Measurements from ENCODE around the gene RNF223.
"Not testable (repeated sequence)": the region's sequence is repeated elsewhere in the genome, so short reads cannot be mapped to it uniquely, and the experiment has no call there.

Gene RNF223

DNA sequence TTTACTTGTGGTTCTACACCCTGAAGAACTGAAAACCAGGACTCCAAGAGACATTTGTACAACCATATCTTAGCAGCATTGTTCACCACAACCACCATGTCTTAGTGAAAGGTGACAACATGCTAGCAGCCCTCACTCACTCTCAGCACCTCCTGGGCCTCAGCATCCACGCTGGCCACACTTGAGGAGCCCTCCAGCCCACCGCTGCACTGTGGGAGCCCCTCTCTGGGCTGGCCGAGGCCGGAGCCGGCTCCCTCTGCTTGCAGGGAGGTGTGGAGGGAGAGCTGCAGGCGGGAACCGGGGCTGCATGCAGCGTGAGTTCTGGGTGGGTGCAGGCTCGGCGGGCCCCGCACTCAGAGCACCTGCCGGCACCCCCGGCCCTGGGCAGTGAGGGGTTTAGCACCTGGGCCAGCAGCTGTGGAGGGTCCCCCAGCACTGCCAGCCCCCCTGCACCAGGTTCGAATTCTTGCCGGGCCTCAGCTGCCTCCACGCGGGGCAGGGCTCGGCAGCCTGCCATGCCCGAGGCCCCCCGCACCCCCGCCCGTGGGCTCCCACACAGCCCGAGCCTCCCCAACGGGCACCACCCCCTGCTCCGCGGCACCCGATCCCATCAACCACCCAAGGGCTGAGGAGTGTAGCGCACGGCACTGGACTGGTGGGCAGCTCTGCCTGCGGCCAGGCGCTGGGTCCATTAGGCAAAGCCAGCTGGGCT, 32.6 kb upstream of the RNF223 start:
- no peak for DNase-seq

DNA sequence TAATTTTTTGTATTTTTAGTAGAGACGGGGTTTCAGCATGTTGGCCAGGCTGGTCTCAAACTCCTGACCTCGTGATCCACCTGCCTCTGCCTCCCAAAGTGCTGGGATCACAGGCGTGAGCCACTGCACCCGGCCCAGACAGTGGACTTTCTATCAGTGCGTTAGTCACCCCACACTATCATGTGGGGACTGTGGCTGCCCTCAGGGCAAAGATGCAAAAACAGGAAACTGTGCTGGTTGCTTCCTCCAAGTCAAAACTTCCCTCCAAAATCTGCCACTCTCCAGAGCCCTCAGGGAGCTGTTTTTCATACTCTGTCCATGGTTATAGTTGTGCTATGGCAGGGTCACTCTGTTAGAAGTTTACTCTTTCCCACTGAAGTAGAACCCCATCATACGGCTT, 30.0 kb upstream of the RNF223 start:
- not testable (repeated sequence) for DNase-seq

DNA sequence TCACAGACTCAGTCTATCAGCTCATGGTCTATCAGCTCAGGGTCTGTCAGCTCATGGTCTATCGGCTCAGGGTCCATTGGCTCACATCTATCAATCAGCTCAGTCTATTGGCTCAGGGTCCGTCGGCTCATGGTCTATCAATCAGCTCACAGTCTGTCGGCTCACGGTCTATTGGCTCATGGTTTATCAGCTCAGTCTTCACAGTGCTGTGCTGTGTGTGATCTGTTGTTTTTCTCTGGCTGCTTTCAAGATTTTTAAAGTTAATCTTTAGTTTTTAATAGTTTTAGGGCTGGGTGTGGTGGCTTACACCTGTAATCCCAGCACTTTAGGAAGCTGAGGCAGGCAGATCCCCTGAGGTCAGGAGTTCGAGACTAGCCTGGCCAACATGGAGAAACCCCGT, 27.4 kb upstream of the RNF223 start:
- no peak for DNase-seq

DNA sequence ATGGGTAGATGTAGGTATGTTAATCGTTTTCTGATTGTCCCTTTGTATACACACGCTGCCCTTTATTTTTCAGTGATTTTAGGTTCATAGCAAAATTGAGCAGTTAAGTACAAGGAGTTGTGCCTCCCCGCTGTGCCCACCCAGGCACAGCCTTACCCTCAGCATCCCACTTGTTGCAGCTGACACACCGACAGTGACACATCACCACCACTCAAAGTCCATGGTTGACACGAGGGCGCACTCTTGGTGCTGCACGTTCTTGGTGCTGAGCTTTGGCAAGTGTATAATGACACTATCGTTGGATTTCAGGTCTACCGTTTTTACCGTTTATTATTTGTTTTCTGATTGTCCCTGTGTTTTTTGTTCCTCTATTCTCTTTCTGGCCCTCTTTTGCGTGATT, 26.2 kb upstream of the RNF223 start:
- DNase-seq, result no peak

DNA sequence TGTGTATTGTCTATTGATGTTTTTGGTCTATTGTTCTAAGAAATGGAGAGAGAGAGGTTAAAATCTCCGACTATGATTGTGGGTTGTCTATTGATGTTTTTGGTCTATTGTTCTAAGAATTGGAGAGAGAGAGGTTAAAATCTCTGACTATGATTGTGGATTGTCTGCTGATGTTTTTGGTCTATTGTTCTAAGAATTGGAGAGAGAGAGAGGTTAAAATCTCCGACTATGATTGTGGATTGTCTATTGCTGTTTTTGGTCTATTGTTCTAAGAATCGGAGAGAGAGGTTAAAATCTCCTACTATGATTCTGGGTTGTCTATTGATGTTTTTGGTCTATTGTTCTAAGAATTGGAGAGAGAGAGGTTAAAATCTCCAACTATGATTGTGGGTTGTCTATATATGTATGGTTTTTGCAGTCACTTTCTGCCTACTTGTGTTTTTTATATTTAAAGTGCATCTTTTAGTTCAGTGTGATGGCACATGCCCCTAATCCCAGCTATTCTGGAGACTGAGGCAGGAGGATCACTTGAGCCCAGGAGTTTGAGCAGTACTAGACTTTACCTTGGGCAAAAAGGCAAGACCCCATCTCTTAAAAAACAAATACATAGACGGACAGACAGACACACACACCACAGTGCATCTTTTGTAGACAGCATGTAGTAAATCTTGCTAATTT, 25.5 kb upstream of the RNF223 start:
- DNase-seq, result no peak

DNA sequence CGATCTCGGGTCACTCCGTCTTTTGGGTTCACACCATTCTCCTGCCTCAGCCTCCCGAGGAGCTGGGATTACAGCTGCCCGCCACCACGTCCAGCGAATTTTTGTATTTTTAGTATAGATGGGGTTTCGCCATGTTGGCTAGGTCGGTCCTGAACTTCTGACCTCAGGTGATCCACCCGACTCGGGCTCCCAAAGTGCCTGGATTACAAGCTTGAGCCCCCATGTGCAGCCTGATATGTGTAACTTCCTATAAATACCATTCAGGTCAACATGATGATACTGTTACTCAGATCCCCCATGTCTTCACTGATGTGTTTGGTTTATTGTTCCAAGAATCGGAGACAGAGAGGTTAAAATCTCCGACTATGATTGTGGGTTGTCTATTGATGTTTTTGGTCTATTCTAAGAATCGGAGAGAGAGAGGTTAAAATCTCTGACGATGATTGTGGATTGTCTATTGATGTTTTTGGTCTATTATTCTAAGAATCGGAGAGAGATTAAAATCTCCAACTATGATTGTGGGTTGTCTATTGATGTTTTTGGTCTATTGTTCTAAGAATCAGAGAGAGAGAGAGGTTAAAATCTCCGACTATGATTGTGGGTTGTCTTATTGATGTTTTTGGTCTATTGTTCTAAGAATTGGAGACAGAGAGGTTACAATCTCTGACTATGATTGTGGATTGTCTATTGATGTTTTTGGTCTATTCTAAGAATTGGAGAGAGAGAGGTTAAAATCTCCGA, 24.7 kb upstream of the RNF223 start:
- no peak for DNase-seq

DNA sequence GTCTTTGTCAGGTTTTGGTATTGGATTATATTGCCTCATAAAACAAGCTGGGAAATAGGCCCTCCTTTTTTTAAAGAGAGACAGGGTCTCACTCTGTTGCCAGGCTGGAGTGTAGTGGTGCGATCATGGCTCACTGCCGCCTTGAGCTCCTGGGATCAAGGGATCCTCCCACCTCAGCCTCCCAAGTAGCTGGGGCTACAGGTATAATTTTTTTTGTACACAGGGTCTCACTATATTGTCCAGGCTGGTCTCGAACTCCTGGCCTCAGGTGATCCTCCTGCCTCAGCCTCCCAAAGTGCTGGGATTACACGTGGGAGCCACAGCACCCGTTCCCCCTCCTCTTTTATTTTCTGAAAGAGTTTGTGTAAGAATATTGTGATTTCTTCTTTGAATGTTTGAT, 22.0 kb upstream of the RNF223 start:
- not testable (repeated sequence) for DNase-seq

DNA sequence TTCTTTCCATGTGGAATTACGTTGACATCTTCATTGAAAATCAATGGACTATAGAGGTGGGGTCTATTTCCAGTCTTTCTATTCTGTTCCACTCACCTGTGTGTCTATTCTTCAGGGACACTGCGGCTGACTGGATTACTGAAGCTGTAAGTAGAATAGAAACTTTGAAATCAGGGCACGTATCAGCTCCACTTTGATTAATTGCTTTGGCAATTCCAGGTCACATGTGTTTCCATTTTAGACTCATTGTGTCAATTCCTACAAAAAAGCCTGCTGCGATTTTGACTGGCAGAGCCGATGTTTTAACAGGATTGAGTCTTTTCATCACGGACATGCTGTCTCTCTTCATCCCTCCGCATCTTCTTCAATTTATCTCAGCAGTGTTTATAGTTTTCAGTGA, 20.9 kb upstream of the RNF223 start:
- DNase-seq, result no peak

DNA sequence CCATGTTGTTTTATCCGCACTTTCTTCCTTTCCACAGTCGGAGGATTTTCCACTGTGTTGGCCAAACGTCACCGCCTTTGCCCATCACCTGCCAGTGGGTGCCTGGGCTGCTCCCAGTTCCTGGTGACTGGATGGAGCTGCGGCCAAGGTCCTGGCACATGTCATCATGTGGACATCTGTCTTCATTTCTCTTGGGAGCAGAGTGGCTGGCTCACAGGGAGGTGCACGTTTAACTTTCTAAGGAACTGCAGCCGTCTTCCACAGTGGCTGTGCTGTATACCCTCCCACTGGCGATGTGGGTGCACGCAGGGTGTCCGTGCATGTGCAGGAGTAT, 19.5 kb upstream of the RNF223 start:
- DNase-seq, result no peak

DNA sequence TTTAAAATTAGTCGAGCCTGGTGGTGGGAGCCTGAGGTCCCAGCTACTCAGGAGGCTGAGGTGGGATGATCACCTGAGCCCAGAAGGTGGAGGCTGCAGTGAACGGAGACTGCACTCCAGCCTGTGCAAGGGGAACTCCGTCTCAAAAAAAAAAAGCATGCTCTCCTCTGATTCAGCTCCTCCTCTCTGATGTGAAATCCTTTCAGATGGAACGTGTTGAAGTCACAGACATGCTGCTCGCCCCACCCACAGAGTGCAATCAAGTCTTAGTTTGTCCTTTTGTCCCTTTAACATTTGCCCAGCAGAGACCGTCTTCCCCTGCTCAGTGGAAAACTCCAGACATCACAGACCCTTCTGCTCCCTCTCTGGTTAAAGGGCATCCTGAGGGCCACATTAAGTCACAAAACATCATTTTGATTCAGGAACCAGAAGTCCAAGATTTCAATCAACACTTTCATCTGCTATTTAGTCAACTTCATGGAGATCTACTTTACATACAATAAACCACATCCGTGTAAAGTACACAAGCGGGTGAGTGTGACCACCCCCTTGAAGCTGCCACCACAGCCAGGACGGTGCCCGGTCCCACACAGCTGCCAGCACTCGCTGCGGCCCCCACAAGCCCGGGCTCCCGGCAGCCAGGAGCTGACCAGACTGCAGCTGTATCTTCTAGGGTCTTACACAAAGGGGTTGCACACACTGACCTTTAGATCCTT, 18.9 kb upstream of the RNF223 start:
- no peak for DNase-seq

DNA sequence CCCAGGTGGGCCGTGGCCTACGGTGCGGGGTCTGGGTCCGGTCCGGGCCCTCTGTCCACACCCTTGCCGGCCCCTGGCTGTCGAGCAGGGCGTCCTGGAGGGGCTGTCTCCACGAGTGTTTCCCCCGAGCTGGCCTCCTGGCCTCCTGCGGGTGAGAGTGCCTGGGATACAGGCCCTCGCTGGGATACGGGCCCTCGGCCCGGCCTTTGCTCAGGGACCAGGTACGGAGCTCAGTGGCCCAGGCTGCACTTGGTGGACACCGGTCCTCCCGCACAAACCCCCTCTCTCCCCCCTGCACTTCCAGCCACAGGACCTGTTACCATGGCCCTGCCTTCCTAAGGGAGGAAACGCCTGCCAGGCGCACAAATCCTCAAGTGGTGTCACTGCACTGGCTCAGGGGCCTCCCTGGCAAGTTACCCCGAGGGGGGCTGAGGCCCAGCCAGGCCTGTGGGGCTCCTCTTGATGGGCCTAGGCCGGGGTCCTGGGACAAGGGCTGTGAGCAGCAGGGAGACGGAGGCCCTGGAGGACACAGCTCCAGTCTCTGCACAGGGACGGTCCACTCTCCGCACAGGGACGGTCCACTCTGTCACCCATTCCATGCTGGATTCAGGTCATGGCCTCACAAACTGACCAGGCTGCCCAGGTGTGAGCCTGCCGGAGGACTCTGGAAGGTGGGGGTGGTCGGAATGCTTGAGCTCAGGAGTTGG, 18.2 kb upstream of the RNF223 start:
- no peak for DNase-seq

DNA sequence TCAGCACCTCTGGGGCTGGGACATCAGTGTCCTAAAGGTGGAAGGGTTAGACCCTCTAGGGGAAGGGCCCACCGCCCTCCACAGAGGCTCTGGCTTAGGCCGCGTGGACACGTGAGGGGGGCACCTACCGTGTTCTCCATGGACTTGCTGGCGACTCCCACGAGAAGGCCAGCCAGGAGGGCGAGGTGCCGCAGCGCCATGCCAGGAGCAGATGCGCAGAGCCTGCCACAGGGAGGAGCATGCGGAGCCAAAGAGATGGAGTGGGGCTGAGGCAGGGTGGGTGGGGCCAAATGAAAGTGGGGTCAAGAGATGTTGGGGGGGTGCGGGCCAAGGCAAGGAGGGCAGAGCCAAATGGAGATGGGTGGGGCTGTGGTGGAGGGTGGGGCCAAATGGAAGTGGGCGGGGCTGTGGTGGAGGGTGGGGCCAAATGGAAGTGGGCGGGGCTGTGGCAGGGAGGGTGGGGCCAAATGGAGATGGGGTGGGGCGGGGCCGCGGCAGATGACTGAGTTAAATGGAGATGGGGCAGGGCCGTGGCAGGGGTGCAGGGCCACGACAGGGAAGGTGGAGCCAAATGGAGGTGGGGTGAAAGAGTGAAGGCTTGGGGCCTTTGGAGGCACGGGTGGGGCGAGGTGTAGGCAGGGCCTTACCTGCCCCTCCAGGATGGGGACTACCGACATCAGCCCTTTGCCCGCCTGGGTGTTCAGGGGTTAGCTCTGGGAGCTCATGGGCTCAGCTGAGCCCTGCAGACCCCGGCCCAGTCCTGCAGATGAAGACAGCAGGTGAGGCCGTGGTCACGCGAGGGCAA, 17.4 kb upstream of the RNF223 start:
- DNase-seq, result no peak

DNA sequence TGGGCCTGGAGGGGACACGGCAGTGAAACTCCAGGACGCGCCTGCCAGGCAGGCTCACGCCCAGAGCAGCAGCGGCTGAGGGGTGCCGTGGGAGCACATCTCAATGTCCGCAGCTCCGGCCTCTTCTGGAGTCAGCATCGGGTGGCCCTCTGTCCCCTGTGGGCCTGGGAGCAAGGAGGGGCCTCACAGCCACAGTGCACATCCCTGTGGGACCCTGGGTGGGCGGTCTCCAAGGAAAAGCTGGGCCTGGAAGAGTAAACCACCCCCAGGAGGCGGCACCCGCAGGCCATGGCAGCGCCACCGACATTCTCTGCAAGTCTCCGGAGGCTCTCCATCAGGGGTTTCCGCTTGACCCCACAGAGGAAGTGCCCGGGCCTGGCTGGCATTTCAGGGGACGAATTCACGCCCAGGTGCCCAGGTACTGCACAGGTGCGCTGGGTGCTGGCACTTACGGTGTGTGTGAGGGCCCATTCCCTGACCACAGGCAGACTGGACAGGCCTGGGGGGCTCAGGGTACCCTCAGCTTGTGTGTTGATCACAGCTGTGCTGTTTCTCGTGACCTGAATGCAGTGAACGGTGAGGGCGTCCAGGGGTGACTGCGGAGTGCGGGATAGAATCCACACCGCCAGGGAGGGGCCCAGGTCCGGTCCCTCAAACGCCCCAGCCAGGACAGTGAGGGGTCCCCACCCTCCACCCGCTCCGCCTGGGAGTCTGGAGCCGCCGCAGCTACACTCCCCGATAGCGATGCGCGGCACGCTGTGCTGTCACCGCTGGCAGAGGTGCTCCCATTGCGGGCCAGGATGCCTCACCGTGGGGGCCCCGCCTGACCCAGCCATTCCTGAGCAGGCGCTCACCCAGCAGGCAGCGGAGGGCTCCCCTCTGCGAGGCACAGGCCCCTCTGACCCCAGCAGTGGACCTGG, 16.6 kb upstream of the RNF223 start:
- DNase-seq, result no peak

DNA sequence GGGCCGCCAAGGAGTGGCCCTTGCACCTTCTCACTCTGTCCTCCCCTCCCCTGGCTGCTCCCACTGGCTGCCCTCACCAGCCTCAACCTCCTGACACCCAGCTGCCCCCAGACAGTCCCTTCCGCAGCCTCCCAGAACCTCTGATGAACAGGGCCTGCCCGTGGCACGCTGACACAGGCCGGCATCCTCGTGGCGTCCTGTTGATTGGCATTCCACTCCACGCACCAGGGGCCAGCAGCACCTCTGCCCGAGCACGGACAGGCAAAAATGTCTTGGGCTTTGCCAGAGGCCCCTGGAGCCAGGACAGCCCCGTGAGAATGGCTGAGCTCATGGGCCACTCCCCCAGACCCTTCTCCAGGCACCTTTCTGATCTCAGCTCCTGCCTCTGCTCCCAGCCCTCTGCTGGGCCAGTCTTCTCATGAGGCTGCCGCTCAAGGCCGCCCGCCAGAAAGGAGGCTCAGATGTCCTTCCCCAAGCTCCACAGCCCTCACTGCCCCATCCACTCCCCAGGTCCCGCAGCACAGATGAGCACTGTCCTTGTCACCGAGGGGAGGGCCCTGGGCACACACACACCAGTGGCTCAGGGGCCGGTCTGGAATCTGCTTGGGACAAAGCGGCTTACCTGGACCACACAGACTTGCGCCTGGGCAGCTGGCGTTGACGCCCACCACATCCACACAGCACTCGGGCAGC, 15.8 kb upstream of the RNF223 start:
- DNase-seq, result no peak

DNA sequence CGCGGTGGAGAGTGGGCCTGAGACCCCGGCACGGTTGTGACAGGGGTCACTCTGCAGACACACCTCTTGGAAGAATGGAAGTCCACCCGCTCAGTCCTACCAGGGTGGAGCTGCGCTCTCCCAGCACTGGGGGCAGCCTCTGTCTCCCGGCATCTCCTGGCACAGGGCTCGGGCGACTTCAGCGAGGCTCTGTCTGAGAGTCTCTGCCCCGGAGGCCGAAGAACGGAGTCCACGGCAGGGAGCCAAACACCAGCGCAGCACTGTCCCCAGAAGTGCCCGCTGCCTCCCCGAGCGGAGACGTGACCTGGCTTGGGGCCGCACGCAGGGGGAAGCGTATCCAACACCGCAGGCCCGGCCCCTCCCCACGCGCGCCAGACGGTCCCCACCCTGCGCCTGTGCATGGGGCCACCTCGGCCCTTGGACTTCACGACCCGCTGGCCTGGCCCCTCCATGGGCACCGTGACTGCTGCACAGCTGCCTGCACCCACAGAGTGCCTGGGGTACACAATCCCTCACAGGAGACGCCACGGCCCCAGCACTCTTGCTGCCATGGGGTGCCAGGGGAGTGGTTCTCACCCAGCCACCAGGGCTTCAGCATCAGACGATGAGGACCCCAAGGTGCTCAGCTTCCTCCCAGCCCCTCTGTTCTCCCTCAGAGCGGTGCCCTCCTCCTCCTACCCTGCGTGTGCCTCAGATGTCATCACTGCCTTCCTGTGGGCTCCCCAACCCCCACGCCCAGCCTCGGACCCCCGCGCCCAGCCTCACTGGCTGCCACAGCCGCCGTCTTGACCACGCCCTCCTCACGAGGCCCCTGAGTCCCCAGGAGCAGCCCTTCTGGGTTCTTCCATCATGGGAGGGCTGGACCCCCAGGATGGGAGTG, 14.9 kb upstream of the RNF223 start:
- no peak for DNase-seq

DNA sequence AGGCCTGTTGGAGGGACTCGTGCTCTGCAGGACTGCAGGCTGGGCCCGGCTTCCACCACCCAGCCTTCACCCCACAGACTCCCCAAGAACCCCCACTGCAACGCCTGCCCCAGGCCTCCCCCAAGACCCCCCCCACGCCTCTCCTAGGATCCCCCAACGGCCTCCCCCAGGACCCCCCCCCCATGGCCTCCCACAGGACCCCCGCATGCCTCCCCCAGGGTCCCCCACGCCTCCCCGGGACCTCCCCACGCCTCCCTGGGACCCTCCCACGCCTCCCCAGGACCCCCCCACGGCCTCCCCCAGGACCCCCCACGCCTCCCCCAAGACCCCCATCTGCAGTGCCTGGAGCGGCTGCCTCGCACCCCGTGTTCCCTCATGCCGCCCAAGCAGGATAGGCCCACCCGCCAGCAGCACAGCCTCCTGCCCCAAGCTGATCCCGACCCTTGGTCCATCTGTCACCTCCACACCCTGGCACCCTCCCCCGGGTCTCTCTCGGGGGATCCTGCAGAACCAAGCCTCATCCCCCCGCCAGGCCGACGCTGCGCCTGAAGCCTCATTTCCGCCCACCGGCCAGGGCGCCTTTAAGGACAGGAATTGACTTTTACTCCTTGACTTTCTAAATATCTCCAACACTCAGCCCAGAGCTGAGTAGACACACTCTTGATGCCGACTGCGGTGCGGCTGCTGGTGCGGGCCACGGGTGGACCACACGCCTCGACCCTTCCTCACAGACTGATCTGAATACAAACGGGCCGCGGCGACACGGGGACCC, 14.1 kb upstream of the RNF223 start:
- no peak for DNase-seq

DNA sequence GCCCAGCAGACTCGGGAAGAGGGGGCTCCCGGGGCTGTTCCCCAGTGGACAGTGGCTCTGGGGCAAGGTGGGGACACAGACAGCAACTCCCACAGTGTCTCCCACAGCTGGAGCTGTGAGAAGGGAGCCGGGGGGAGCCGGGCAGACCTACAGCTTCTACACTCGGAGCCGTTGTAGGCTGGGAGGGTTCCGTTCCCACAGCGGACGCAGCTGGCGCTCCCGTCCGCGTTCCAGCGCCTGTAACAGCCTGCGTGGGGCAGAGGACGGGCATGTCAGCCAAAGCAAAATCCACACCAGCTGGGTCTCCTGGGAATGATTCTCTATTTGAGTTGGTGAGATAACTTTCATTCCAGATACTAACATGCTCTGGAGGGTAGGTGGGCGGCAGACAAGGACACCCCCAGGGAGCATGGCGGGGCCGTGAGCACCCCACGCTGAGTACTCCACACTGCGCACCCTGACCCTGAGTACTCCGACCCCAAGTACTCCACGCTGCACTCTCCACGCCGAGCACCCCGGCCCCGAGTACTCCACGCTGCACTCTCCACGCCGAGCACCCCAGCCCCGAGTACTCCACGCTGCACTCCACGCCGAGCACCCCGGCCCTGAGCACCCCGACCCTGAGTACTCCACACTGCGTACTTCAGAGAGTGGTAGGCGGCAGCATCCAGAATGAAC, 13.4 kb upstream of the RNF223 start:
- DNase-seq, result no peak

DNA sequence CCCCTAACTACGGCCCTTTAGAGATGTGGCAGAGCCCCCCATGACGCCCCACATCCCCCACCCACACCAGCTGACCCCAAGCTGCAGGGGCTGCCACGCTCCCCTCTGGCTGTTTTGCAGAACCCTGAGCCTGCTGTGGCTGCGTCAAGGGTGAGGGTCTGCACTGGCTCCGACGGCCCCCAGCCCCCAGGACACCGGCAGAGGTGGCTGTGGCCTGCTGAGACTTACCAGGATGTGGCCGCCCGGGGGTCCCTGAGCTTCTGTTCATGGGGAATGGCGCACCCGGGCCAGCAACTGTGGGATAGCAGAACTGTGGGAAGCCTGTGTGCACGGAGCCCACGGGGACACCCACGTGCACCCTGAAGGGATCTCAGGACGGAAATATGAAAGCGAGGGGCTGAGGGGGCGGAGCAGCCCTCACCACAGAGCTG, 12.8 kb upstream of the RNF223 start:
- DNase-seq, result no peak

All from DMS153 (cell line).